Tibial artery (tissue), 4 donors: Measurements from ENCODE around the gene HNRNPA2B1.

Source experiments
- DNase-seq, 2 donors: peaks; one replicate each; pipeline ENCODE4 v3.0.0-alpha.2; 2019
- H3K27ac ChIP-seq, 2 donors: fragments of 200-600 bp; sonication (generic) in 1 of 2; 1 replicate in 1 of 2; 2 replicates in 1 of 2; pipeline ENCODE4 v1.5.1; 2018 to 2019; ENCODE audit warnings: mild to moderate bottlenecking in 1 of 2
- H3K27me3 ChIP-seq, 2 donors: fragments of 200-600 bp; sonication (generic) in 1 of 2; one replicate each; pipeline versions ENCODE4 v1.5.1 to v1.6.0; 2016 to 2019
- H3K36me3 ChIP-seq, 3 donors: fragments of 200-600 bp; sonication (generic) in 2 of 3; one replicate each; pipeline ENCODE4 v1.5.1; 2016 to 2019; ENCODE audit warnings: mild to moderate bottlenecking in 2 of 3
- H3K4me1 ChIP-seq, 4 donors: fragments of 200-600 bp; sonication (generic) in 2 of 4; 1 replicate in 3 of 4; 2 replicates in 1 of 4; pipeline ENCODE4 v1.5.1; 2016 to 2019
- H3K4me3 ChIP-seq, 2 donors: fragments of 200-600 bp; sonication (generic) in 1 of 2; 1 replicate in 1 of 2; 2 replicates in 1 of 2; pipeline ENCODE4 v1.5.1; 2018 to 2019; ENCODE audit warnings: mild to moderate bottlenecking in 2 of 2
- H3K9me3 ChIP-seq, 3 donors: fragments of 200-600 bp; sonication (generic) in 1 of 3; one replicate each; pipeline ENCODE4 v1.5.1; 2016 to 2019
- intact Hi-C: fragments of 100-400 bp; cut with DNase I; formaldehyde crosslinking; loops from one replicate; pipeline ENCODE4 v1.15.0; 2023; ENCODE audit warnings: low total_unique reads
- TF ChIP-seq, protein P1 (sequence below), 2 experiments: fragments of 200-600 bp in 1 of 2; fragments of 450-650 bp in 1 of 2; IDR thresholded peaks; one replicate each; pipeline ENCODE4 v1.5.1; 2017 to 2019; ENCODE audit warnings: antibody characterized with exemption in 2 of 2, mild to moderate bottlenecking in 1 of 2, moderate library complexity in 1 of 2

HNRNPA2B1 gene

DNA sequence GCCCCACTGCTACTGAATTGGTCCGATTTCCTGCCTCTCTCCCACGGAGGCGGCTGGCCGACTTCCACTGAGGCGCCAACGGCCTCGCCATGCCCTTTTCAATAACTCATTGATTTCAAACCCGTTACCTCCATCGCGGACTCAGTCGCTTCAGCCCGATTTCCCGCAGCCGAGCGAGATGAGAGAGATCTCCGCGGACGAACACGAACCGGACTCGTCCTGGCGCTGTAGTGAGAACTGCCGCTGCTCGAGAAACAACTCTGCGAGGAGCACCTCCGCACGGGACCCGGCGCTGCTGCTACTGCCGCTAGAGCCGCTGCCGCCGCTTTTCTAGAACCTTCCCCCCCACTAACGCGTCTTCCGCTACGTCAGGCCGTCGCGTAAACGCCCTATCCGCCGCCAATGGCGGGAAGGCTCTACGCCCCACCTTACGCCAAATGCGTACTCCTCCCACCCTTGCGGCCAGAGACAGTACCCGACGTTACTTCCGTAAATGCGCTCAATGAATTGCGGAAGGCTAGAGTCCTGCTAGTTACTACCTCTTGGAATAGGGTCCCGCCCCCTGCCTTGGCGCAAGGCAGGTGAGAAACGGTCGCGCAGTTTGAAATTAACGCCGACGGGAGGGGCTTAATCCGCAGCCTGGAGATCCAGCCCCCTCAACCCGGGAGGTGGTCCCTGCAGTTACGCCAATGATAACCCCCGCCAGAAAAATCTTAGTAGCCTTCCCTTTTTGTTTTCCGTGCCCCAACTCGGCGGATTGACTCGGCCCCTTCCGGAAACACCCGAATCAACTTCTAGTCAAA is at the start of gene HNRNPA2B1:
HNRNPA2B1 (minus strand) TSS at position 303 of the 803 bp plus-strand sequence; CDS start at position 134, 169 bp downstream.
- H3K4me1 ChIP-seq: peaks cover 0 to 50% (median 34%) of the 10 kb centered on the region in 4 donors
- no peaks in the 10 kb centered on the region for H3K9me3 ChIP-seq
- TF ChIP-seq, protein P1, sequence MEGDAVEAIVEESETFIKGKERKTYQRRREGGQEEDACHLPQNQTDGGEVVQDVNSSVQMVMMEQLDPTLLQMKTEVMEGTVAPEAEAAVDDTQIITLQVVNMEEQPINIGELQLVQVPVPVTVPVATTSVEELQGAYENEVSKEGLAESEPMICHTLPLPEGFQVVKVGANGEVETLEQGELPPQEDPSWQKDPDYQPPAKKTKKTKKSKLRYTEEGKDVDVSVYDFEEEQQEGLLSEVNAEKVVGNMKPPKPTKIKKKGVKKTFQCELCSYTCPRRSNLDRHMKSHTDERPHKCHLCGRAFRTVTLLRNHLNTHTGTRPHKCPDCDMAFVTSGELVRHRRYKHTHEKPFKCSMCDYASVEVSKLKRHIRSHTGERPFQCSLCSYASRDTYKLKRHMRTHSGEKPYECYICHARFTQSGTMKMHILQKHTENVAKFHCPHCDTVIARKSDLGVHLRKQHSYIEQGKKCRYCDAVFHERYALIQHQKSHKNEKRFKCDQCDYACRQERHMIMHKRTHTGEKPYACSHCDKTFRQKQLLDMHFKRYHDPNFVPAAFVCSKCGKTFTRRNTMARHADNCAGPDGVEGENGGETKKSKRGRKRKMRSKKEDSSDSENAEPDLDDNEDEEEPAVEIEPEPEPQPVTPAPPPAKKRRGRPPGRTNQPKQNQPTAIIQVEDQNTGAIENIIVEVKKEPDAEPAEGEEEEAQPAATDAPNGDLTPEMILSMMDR (IDR thresholded peaks at IDR 0.05): peak in 1 of 2 experiments; percentile 31
- peak within 1 kb of the TSS; percentile 74 to 91 for H3K4me3 ChIP-seq
- peak within 1 kb of the TSS; percentile 99 for H3K27ac ChIP-seq
- peaks cover 19 to 21% (median 20%) of the 10 kb centered on the region in 3 donors for H3K36me3 ChIP-seq
- DNase-seq: peak; percentile 98
- no peaks in the 10 kb centered on the region for H3K27me3 ChIP-seq
- intact Hi-C loops: loop anchor here (5.0 to 10.0 kb wide), 3 partner anchors 343 to 962 kb away; no protein-coding TSS in a partner anchor

DNA sequence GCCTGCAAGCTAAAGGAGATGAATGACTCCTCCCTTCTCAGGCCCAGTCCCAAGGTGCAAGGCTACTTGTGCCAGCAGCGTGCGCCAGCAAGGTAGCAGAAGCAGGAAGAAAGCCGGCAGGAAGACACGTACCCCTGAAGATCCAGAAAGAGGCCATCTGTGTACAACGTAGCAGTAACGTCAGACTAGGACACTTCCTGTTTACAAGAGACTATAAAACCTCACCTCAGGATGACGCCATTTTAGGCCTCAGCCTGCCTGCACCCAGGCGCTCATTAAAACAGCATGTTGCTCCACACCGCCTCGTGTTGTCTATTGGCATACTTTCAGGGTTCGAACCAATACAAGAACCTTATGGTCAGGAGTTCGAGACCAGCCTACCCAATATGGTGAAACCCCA is 49.7 kb upstream of the HNRNPA2B1 start:
- DNase-seq: no peak
- Histone ChIP-seq H3K27ac (no peak overlapping the region), H3K4me1 (no peaks in the 10 kb centered on the region), H3K36me3 (no peaks in the 10 kb centered on the region), H3K27me3 (peaks cover 0 to 13% of the 10 kb centered on the region in 2 donors), H3K4me3 (no peak overlapping the region), H3K9me3 (no peaks in the 10 kb centered on the region)
- intact Hi-C loops: no loop called here
- TF ChIP-seq, protein P1 (IDR thresholded peaks at IDR 0.05): no peak

DNA sequence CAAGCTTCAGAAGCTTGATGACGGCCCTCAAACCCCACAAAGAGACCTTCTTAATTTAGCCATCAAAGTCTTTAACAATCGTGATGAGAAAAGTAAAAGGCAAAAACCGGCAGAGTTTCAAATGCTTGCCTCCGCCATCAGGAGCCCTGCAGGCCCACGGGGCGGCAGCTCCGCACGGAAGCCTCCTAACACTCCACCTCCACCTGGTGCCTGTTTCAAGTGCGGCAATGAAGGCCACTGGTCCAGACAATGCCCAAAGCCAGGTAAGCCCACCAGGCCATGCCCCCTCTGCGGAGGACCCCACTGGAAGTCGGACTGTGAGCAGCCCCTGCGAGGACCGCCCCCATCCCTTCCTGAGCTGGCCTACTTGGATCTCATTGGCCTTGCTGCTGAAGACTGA is 44.6 kb upstream of the HNRNPA2B1 start:
- no peak for DNase-seq
- no peaks in the 10 kb centered on the region for H3K9me3 ChIP-seq
- TF ChIP-seq, protein P1 (IDR thresholded peaks at IDR 0.05): no peak
- H3K27ac ChIP-seq: no peak overlapping the region
- peaks cover 0 to 13% of the 10 kb centered on the region in 2 donors for H3K27me3 ChIP-seq
- H3K4me1 ChIP-seq: no peaks in the 10 kb centered on the region
- intact Hi-C loops: no loop called here
- H3K36me3 ChIP-seq: no peaks in the 10 kb centered on the region
- H3K4me3 ChIP-seq: no peak overlapping the region

DNA sequence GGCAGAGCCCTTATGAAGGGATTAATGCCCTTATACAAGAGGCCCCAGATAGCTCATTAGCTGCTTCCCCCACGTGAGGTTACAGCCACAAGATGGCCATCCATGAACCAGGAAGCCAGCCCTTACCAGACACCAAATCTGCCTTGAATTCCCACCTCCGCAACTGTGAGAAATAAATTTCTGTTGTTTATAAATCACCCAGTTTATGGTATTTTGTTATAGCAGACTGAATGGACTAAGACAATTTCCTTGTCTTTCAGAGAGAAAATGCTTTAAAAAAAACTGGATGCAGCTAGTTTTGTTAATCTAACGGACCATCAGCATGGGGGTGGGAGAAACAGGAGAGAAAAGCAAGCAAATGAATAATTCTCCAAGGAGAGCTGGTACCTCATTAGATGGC is 37.5 kb upstream of the HNRNPA2B1 start:
- no peaks in the 10 kb centered on the region for H3K9me3 ChIP-seq
- no peaks in the 10 kb centered on the region for H3K4me1 ChIP-seq
- no peak overlapping the region for H3K4me3 ChIP-seq
- no peaks in the 10 kb centered on the region for H3K36me3 ChIP-seq
- DNase-seq: no peak
- peaks cover 0 to 8% of the 10 kb centered on the region in 2 donors for H3K27me3 ChIP-seq
- TF ChIP-seq, protein P1 (IDR thresholded peaks at IDR 0.05): no peak
- H3K27ac ChIP-seq: no peak overlapping the region
- intact Hi-C loops: no loop called here

DNA sequence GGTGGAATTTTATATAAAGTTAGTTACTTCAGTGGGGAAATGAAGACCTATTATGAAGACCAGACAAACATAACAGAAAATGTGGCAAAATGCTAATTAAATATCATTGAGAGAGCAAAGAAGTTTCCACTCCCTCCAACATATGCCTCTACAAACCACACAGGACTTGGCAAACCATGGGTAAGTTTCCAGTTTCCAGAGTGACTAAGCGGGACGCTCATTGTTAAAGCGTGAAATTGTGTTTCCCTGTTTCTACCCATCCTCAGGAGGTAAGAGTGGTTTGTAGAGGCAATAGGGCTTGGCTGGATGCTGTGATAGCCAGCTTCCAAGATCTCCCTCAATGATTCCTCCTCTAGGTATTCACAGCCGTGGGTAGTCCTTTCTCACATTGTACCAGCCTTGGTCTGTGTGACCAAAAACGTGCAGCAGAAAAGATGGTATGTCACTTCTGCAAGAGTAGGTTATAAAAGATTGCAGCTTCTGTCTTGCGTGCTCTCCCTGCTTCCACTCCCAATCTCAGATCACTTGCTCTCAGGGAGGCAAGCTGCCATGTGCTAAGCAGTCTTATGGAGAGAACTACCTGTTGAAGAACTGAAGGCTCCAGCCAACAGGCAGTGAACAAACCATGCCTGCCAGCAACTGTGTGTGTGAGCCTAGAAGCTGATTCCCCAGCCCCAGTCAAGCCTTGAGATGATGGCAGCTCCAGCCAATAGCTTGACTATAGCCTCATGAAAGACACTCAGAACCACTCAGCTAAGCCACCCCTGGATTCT is 36.7 kb upstream of the HNRNPA2B1 start:
- Histone ChIP-seq H3K4me3 (no peak overlapping the region), H3K27ac (no peak overlapping the region), H3K36me3 (no peaks in the 10 kb centered on the region), H3K9me3 (no peaks in the 10 kb centered on the region), H3K4me1 (no peaks in the 10 kb centered on the region), H3K27me3 (peaks cover 0 to 8% of the 10 kb centered on the region in 2 donors)
- DNase-seq: no peak
- intact Hi-C loops: no loop called here
- TF ChIP-seq, protein P1 (IDR thresholded peaks at IDR 0.05): no peak
